ENCODE measurements around the gene LECT2. TPM values are rescaled to one million over a fixed set of nuclear protein-coding genes. Genes with fewer than 3 reads are reported as not detected.

Gene LECT2
- total RNA-seq, 1 experiment from 2014 or later = not detected

- no peak for ATAC-seq
- no peak overlapping the region for H2AFZ ChIP-seq (ENCODE audit: low read depth, low read length, poor library complexity, severe bottlenecking)
- no peak overlapping the region for H3K27ac ChIP-seq (ENCODE audit: low read depth, low read length)
- peaks cover 51% of the 10 kb centered on the region; the same call in 1 of the 2 replicates for H3K27me3 ChIP-seq (ENCODE audit: insufficient read depth, low read length)
- TF ChIP-seq SP1 (IDR thresholded peaks at IDR 0.05; ENCODE audit: low read depth) = no peak
- TF ChIP-seq SRF (IDR thresholded peaks at IDR 0.05; ENCODE audit: low read depth) = no peak
- no peak for TF ChIP-seq POLR2AphosphoS5 (IDR thresholded peaks at IDR 0.05; ENCODE audit: low read depth, low read length)
- H3K9ac ChIP-seq (ENCODE audit: low read length) = no peak overlapping the region
- no peaks in the 10 kb centered on the region for H3K4me1 ChIP-seq (ENCODE audit: control insufficient read depth in 1 of 2, insufficient read depth in 2 of 2, low read length in 2 of 2)
- H3K9me3 ChIP-seq (ENCODE audit: control insufficient read depth in 1 of 2, insufficient read depth in 1 of 2, low read depth in 1 of 2, low read length in 2 of 2) = no peaks in the 10 kb centered on the region
- intact Hi-C loops (cut with micrococcal nuclease) = no loop called here
- no peak for DNase-seq (ENCODE audit: low read depth, low spot score)
- no peaks in the 10 kb centered on the region for H3K36me3 ChIP-seq (ENCODE audit: control insufficient read depth in 1 of 2, insufficient read depth in 2 of 2, low read length in 2 of 2)
- no peaks in the 10 kb centered on the region for H3K9me2 ChIP-seq (ENCODE audit: insufficient read depth)
- H3K4me3 ChIP-seq (replicated peaks in 1 of 2; ENCODE audit: low read depth in 1 of 2, low read length in 2 of 2) = no peak overlapping the region
- ChIA-PET CTCF (interaction anchor here (1.4 kb wide), 1 partner anchor 67 kb away, joined by 5 read pairs; no protein-coding TSS in a partner anchor), POLR2A (no interaction called here), RAD21 (ENCODE audit: low non-redundant PET in 1 of 2, low total read pairs in 2 of 2, uncharacterized antibody in 2 of 2, unreplicated experiment in 2 of 2) (no interaction called here)
- no peak overlapping the region for H3K4me2 ChIP-seq (ENCODE audit: low read length)
- H4K20me1 ChIP-seq (ENCODE audit: insufficient read depth) = no peaks in the 10 kb centered on the region
- H3K79me2 ChIP-seq (ENCODE audit: insufficient read depth, low read length) = no peaks in the 10 kb centered on the region
- BruUV-seq (replicated peaks) = no TSS peak
These were observed 35.9 kb upstream of the LECT2 start for GRCh38 chr5:135990528-135991255.

GRCh38 chr5:135989686-135990085, 34.9 kb upstream of the LECT2 start:
- Histone ChIP-seq H3K4me1 (ENCODE audit: control insufficient read depth in 1 of 2, insufficient read depth in 2 of 2, low read length in 2 of 2) (no peaks in the 10 kb centered on the region), H3K36me3 (ENCODE audit: control insufficient read depth in 1 of 2, insufficient read depth in 2 of 2, low read length in 2 of 2) (no peaks in the 10 kb centered on the region), H3K9me2 (ENCODE audit: insufficient read depth) (no peaks in the 10 kb centered on the region), H3K27ac (ENCODE audit: low read depth, low read length) (no peak overlapping the region), H3K9me3 (ENCODE audit: control insufficient read depth in 1 of 2, insufficient read depth in 1 of 2, low read depth in 1 of 2, low read length in 2 of 2) (no peaks in the 10 kb centered on the region), H3K27me3 (ENCODE audit: insufficient read depth, low read length) (peaks cover 41% of the 10 kb centered on the region; the same call in 1 of the 2 replicates), H3K4me2 (ENCODE audit: low read length) (no peak overlapping the region), H2AFZ (ENCODE audit: low read depth, low read length, poor library complexity, severe bottlenecking) (no peak overlapping the region), H3K9ac (ENCODE audit: low read length) (no peak overlapping the region), H3K79me2 (ENCODE audit: insufficient read depth, low read length) (no peaks in the 10 kb centered on the region), H4K20me1 (ENCODE audit: insufficient read depth) (no peaks in the 10 kb centered on the region), H3K4me3 (replicated peaks in 1 of 2; ENCODE audit: low read depth in 1 of 2, low read length in 2 of 2) (no peak overlapping the region)
- ChIA-PET RAD21 (ENCODE audit: low non-redundant PET in 1 of 2, low total read pairs in 2 of 2, uncharacterized antibody in 2 of 2, unreplicated experiment in 2 of 2) (no interaction called here), CTCF (interaction anchor here (1.4 kb wide), 1 partner anchor 68 kb away, joined by 5 read pairs; no protein-coding TSS in a partner anchor), POLR2A (no interaction called here)
- intact Hi-C loops (cut with micrococcal nuclease) = no loop called here
- no peak for ATAC-seq
- no peak for DNase-seq (ENCODE audit: low read depth, low spot score)
- BruUV-seq (replicated peaks) = no TSS peak
- TF ChIP-seq ATF3 (IDR thresholded peaks at IDR 0.05) (no peak), SIN3A (IDR thresholded peaks at IDR 0.05; ENCODE audit: low read depth) (no peak), ZFX (IDR thresholded peaks at IDR 0.05) (no peak), POLR2AphosphoS5 (IDR thresholded peaks at IDR 0.05; ENCODE audit: low read depth, low read length) (no peak), SP1 (IDR thresholded peaks at IDR 0.05; ENCODE audit: low read depth) (no peak), REST (IDR thresholded peaks at IDR 0.05; ENCODE audit: low read depth) (no peak), CBX3 (IDR thresholded peaks at IDR 0.05; ENCODE audit: low read depth) (no peak), SRF (IDR thresholded peaks at IDR 0.05; ENCODE audit: low read depth) (no peak), YY1 (IDR thresholded peaks at IDR 0.05; ENCODE audit: extremely low read depth, insufficient replicate concordance, low read depth, low read length) (no peak), EGR1 (IDR thresholded peaks at IDR 0.05; ENCODE audit: low read depth) (no peak), ZNF274 (IDR thresholded peaks at IDR 0.05; ENCODE audit: low read depth, low read length) (no peak), EZH2 (IDR thresholded peaks at IDR 0.05) (no peak), EZH2phosphoT487 (IDR thresholded peaks at IDR 0.05; ENCODE audit: borderline replicate concordance) (no peak), MAX (IDR thresholded peaks at IDR 0.05) (no peak), TCF7L2 (IDR thresholded peaks at IDR 0.05; ENCODE audit: borderline replicate concordance, extremely low read depth, insufficient read depth, insufficient read length) (no peak)

Measured in HCT116 (cell line).